Measurements from ENCODE around the gene PRIM2. TPM values are rescaled to one million over a fixed set of nuclear protein-coding genes. Genes with fewer than 3 reads are reported as not detected.
"Not testable (repeated sequence)": the region's sequence is repeated elsewhere in the genome, so short reads cannot be mapped to it uniquely, and the experiment has no call there.

Gene PRIM2
- total RNA-seq, 1 donor from 2014 or later, result 16.2 TPM

DNA sequence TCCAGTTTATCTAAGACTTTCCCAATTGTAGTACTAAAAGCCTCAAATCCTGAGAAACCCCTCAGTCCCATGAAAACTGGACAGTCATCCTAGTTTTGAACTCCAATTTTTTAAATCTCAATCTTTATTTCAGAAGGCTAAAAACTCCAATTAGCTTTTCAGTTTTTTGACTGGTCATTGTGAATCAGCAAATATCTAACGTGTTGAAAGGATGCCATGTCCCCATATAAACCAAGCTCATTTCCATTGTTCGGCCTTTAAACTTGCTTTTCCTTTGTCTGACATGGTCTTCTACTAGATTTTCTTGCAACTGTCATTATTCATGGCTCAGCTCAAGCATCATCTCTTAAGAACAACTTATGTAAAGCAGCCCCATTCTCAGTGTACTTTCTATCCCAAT, 342.4 kb downstream of the PRIM2 start:
- H3K4me3 Mint-ChIP-seq (ENCODE audit: unreplicated experiment); H3K4me1 Mint-ChIP-seq (ENCODE audit: unreplicated experiment); H3K9me3 Mint-ChIP-seq (ENCODE audit: unreplicated experiment); H3K27me3 Mint-ChIP-seq (ENCODE audit: unreplicated experiment); H3K36me3 Mint-ChIP-seq (ENCODE audit: low read depth, unreplicated experiment); H3K27ac Mint-ChIP-seq (ENCODE audit: unreplicated experiment); DNase-seq (ENCODE audit: low spot score): not testable (repeated sequence)

DNA sequence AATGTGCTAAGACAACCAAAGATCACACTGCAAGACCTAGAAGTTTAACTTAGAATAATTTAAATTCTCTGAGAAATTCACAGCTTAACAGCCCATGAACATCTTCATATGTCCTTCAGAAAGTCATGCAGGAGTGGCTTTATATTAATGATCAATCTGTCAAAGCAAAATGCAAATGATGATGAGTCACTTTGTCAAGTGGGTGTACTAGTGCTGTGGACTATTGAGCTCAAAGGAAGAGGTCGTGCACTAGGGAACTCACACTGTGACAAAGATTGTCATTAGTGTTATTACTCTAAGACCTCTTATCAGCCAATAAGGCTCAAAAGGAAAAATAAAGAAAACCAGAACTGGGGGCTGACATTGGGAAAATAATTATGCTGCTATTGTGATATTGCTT, 343.5 kb downstream of the PRIM2 start:
- H3K27me3 Mint-ChIP-seq (ENCODE audit: unreplicated experiment); H3K9me3 Mint-ChIP-seq (ENCODE audit: unreplicated experiment); DNase-seq (ENCODE audit: low spot score); H3K4me3 Mint-ChIP-seq (ENCODE audit: unreplicated experiment); H3K36me3 Mint-ChIP-seq (ENCODE audit: low read depth, unreplicated experiment); H3K4me1 Mint-ChIP-seq (ENCODE audit: unreplicated experiment); H3K27ac Mint-ChIP-seq (ENCODE audit: unreplicated experiment): not testable (repeated sequence)

GRCh38 chr6:57668108-57668507, 350.7 kb downstream of the PRIM2 start:
- not testable (repeated sequence) for H3K36me3 Mint-ChIP-seq (ENCODE audit: low read depth, unreplicated experiment)

DNA sequence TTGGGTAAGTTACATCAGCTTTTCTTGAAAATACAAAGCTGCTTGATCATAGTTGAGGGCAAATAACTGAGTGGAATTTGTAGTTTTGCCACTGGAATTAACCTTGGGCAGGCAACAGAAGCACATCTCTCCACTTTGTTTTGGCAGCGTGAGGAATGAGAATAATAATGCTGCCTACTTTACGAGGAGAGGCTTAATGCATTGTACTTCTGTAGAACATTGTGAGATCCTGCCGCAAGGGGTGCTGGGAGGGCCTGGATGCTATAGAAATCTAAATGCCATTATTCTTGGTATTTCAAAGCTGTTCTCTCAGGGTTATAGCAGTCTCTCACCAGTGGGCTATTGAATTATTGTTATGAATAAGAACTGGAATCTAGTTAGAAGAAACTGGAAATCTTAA, 353.8 kb downstream of the PRIM2 start:
- H3K36me3 Mint-ChIP-seq (ENCODE audit: low read depth, unreplicated experiment); H3K4me1 Mint-ChIP-seq (ENCODE audit: unreplicated experiment); H3K9me3 Mint-ChIP-seq (ENCODE audit: unreplicated experiment); DNase-seq (ENCODE audit: low spot score); H3K27me3 Mint-ChIP-seq (ENCODE audit: unreplicated experiment); H3K4me3 Mint-ChIP-seq (ENCODE audit: unreplicated experiment); H3K27ac Mint-ChIP-seq (ENCODE audit: unreplicated experiment): not testable (repeated sequence)

More at GRCh38 chr6:57668108-57668507, 350.7 kb downstream of the PRIM2 start:
- H3K4me3 Mint-ChIP-seq (ENCODE audit: unreplicated experiment); H3K9me3 Mint-ChIP-seq (ENCODE audit: unreplicated experiment); H3K27me3 Mint-ChIP-seq (ENCODE audit: unreplicated experiment); H3K27ac Mint-ChIP-seq (ENCODE audit: unreplicated experiment); DNase-seq (ENCODE audit: low spot score); H3K4me1 Mint-ChIP-seq (ENCODE audit: unreplicated experiment): not testable (repeated sequence)

DNA sequence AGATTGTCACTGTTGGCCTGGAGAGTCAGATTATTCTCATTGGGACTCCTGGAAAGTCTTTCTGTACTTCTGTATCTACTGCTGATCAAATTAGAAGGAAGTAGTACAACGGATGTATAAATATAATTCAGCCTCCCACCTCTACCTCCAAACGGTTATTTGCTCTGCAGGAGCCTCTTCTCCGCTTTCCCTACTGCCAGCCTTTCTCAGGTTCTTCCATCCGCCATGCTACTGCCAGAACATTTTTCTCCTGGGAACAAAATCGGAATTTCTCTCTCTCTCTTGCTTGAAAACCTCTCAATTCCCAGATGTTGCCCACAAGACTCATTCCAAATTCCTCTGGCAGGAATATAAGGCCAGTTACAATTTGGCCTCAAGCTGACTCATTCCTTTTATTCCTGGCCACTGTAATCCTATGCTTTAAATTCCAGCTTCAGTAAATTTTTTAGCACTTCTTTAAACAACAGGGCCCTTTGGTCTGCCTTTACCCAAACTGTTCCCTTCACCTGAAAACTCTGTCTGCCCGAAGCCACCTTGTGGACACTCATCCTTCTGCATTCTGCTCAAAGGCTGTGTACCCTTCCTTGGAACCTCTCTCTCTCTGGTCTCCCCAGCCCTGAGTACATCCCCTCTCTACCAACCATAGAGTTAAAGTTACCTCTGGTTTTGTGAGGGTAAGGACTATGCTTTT, 354.7 kb downstream of the PRIM2 start:
- peak; percentile 6 for DNase-seq (ENCODE audit: low spot score)
- H3K27ac Mint-ChIP-seq (ENCODE audit: unreplicated experiment); H3K4me3 Mint-ChIP-seq (ENCODE audit: unreplicated experiment); H3K36me3 Mint-ChIP-seq (ENCODE audit: low read depth, unreplicated experiment); H3K27me3 Mint-ChIP-seq (ENCODE audit: unreplicated experiment); H3K4me1 Mint-ChIP-seq (ENCODE audit: unreplicated experiment); H3K9me3 Mint-ChIP-seq (ENCODE audit: unreplicated experiment): not testable (repeated sequence)

DNA sequence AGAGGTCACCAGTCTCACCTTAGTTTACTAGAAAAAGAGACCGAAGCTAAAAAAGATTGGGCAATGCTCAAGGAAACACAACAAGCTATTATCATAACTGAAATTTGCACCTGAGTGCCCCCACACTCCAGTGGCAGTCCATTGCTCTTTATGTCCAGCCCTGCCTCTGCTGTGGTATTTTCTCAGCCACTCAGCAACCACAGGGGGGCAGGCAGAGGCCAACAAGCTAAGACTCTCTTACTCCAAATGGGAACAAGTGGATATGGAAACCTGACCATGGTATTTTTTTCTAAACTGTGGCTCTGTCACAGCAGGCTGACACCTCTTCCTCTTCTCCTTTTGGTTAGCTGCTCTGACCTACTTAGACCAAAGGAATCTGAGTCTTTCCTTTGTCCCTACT, 355.9 kb downstream of the PRIM2 start:
- not testable (repeated sequence) for H3K27ac Mint-ChIP-seq (ENCODE audit: unreplicated experiment); H3K27me3 Mint-ChIP-seq (ENCODE audit: unreplicated experiment); H3K4me3 Mint-ChIP-seq (ENCODE audit: unreplicated experiment); H3K36me3 Mint-ChIP-seq (ENCODE audit: low read depth, unreplicated experiment); H3K9me3 Mint-ChIP-seq (ENCODE audit: unreplicated experiment); H3K4me1 Mint-ChIP-seq (ENCODE audit: unreplicated experiment)
- peak; percentile 37 for DNase-seq (ENCODE audit: low spot score)

- H3K9me3 Mint-ChIP-seq (ENCODE audit: unreplicated experiment); H3K4me3 Mint-ChIP-seq (ENCODE audit: unreplicated experiment); H3K36me3 Mint-ChIP-seq (ENCODE audit: low read depth, unreplicated experiment): not testable (repeated sequence)
These were observed 358.0 kb downstream of the PRIM2 start for GRCh38 chr6:57675386-57675785.

GRCh38 chr6:57696382-57696781, 379.0 kb downstream of the PRIM2 start:
- not testable (repeated sequence) for H3K4me3 Mint-ChIP-seq (ENCODE audit: unreplicated experiment); H3K27me3 Mint-ChIP-seq (ENCODE audit: unreplicated experiment); H3K4me1 Mint-ChIP-seq (ENCODE audit: unreplicated experiment); DNase-seq (ENCODE audit: low spot score); H3K36me3 Mint-ChIP-seq (ENCODE audit: low read depth, unreplicated experiment); H3K27ac Mint-ChIP-seq (ENCODE audit: unreplicated experiment); H3K9me3 Mint-ChIP-seq (ENCODE audit: unreplicated experiment)

More at GRCh38 chr6:57675386-57675785, 358.0 kb downstream of the PRIM2 start:
- not testable (repeated sequence) for DNase-seq (ENCODE audit: low spot score); H3K27ac Mint-ChIP-seq (ENCODE audit: unreplicated experiment); H3K4me1 Mint-ChIP-seq (ENCODE audit: unreplicated experiment); H3K27me3 Mint-ChIP-seq (ENCODE audit: unreplicated experiment)

Small RNA genes lying within 50 kb of the gene (microRNA-seq; reads per million reads assigned to microRNA genes)
- 0.21 reads per million for gene MIR548U (ENCODE audit: unreplicated experiment)

Other genes with a start within 250 kb of the PRIM2 start
- gene ZNF451, start 227.4 kb upstream of the PRIM2 start, total RNA-seq (ENCODE audit: unreplicated experiment), result 129 TPM
- 1.3 TPM for gene BAG2, start 145.3 kb upstream of the PRIM2 start, total RNA-seq (ENCODE audit: unreplicated experiment)
- gene RAB23, start 95.3 kb upstream of the PRIM2 start, total RNA-seq (ENCODE audit: unreplicated experiment), result 8.1 TPM